ENCODE results near the gene NPAS3. TPM values are rescaled to one million over a fixed set of nuclear protein-coding genes. Genes with fewer than 3 reads are reported as not detected.

Gene NPAS3
- total RNA-seq, 1 donor = 0.36 TPM

- H3K4me3 ChIP-seq (ENCODE audit: low read depth, low read length) = no peak overlapping the region
- TF ChIP-seq CTCF (IDR thresholded peaks at IDR 0.05; ENCODE audit: insufficient read depth, low read length) = no peak
- DNase-seq (ENCODE audit: low read depth) = no peak
These were observed 716.7 kb downstream of the NPAS3 start for GRCh38 chr14:33655421-33655820.

GRCh38 chr14:33657476-33657875 lies 718.8 kb downstream of the NPAS3 start:
- DNase-seq (ENCODE audit: low read depth) = peak; percentile 48
- no peak for TF ChIP-seq CTCF (IDR thresholded peaks at IDR 0.05; ENCODE audit: insufficient read depth, low read length)

GRCh38 chr14:33660248-33660647 lies 721.6 kb downstream of the NPAS3 start:
- no peak for DNase-seq (ENCODE audit: low read depth)
- TF ChIP-seq CTCF (IDR thresholded peaks at IDR 0.05; ENCODE audit: insufficient read depth, low read length) = no peak
- H3K4me3 ChIP-seq (ENCODE audit: low read depth, low read length) = no peak overlapping the region

More at GRCh38 chr14:33657476-33657875, 718.8 kb downstream of the NPAS3 start:
- no peak overlapping the region for H3K4me3 ChIP-seq (ENCODE audit: low read depth, low read length)

- DNase-seq (ENCODE audit: low read depth) = no peak
- TF ChIP-seq CTCF (IDR thresholded peaks at IDR 0.05; ENCODE audit: insufficient read depth, low read length) = no peak
These were observed 722.4 kb downstream of the NPAS3 start for GRCh38 chr14:33661101-33661500.

GRCh38 chr14:33668066-33668465 lies 729.4 kb downstream of the NPAS3 start:
- DNase-seq (ENCODE audit: low read depth) = no peak
- no peak for TF ChIP-seq CTCF (IDR thresholded peaks at IDR 0.05; ENCODE audit: insufficient read depth, low read length)
- no peak overlapping the region for H3K4me3 ChIP-seq (ENCODE audit: low read depth, low read length)

More at GRCh38 chr14:33661101-33661500, 722.4 kb downstream of the NPAS3 start:
- no peak overlapping the region for H3K4me3 ChIP-seq (ENCODE audit: low read depth, low read length)

- TF ChIP-seq CTCF (IDR thresholded peaks at IDR 0.05; ENCODE audit: insufficient read depth, low read length) = no peak
- peak; percentile 53 for DNase-seq (ENCODE audit: low read depth)
- H3K4me3 ChIP-seq (ENCODE audit: low read depth, low read length) = no peak overlapping the region
These were observed 730.4 kb downstream of the NPAS3 start for GRCh38 chr14:33669111-33669510.

DNA sequence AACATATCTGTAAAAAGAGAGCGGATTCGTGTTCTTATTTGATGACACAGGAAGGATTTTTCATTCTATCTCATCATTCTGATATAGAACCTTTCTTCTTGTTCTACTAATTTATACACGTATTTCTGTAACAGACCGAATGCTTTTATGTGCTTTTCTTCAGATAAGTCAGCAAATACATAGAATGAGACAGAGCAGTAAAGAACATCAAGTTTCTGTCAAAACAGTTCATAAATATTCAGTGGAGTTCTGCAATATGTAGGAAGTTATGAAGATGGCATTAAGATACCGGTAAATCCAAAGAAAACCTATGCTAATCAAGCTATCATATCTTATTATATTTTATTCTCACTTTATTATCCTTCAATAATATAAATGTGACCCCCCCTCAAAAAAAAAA lies 731.6 kb downstream of the NPAS3 start:
- no peak overlapping the region for H3K4me3 ChIP-seq (ENCODE audit: low read depth, low read length)
- TF ChIP-seq CTCF (IDR thresholded peaks at IDR 0.05; ENCODE audit: insufficient read depth, low read length) = no peak
- DNase-seq (ENCODE audit: low read depth) = no peak
